ENCODE data around the gene SPDL1.

Gene SPDL1

GRCh38 chr5:169571355-169571754, 12.2 kb upstream of the SPDL1 start:
- no peak overlapping the region for H3K27ac ChIP-seq
- no peak for TF ChIP-seq CTCF (conservative IDR thresholded peaks at IDR 0.05)

GRCh38 chr5:169574134-169574646, 9.4 kb upstream of the SPDL1 start:
- no peak overlapping the region for H3K27ac ChIP-seq
- TF ChIP-seq CTCF (conservative IDR thresholded peaks at IDR 0.05): no peak

GRCh38 chr5:169576181-169576598, 7.4 kb upstream of the SPDL1 start:
- no peak for TF ChIP-seq CTCF (conservative IDR thresholded peaks at IDR 0.05)
- H3K27ac ChIP-seq: no peak overlapping the region

GRCh38 chr5:169577951-169578350, 5.6 kb upstream of the SPDL1 start:
- no peak overlapping the region for H3K27ac ChIP-seq
- peak; percentile 77 for TF ChIP-seq CTCF (conservative IDR thresholded peaks at IDR 0.05)

- H3K27ac ChIP-seq: no peak overlapping the region
- no peak for TF ChIP-seq CTCF (conservative IDR thresholded peaks at IDR 0.05)
Measured at GRCh38 chr5:169580964-169581363, 2.6 kb upstream of the SPDL1 start.

GRCh38 chr5:169581580-169582227, 1.9 kb upstream of the SPDL1 start:
- TF ChIP-seq CTCF (conservative IDR thresholded peaks at IDR 0.05): peak; percentile 75
- H3K27ac ChIP-seq: no peak overlapping the region

GRCh38 chr5:169583101-169583423, 511 bp upstream of the SPDL1 start:
- H3K27ac ChIP-seq: peak overlapping the region; percentile 72

More at GRCh38 chr5:169583101-169583423, 511 bp upstream of the SPDL1 start:
- no peak for TF ChIP-seq CTCF (conservative IDR thresholded peaks at IDR 0.05)

Data from VCaP (cell line).